ENCODE data around the gene PDLIM7. TPM values are rescaled to one million over a fixed set of nuclear protein-coding genes. Genes with fewer than 3 reads are reported as not detected.

Gene PDLIM7
- total RNA-seq, 1 experiment from 2014 or later, result 400 TPM

DNA sequence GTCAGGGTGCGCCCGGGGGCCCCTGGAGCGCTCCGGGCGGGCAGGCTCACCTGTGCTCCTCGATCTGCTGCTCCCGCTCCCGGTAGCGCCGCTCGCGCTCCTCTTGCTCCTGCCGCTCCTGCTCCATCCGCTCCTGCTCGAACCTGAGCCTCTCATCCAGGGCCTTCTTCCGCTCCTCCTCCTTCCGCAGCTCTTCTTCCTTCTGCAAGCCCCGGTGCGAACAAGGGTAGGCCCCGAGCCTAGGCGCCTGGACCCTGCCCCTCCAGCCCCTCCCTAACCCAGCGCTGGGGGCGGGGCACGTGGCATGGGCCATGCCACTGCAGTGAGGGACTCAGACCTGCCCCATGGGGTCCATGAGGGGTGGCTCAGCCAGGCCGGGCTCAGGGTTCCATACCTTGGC lies 30.5 kb downstream of the PDLIM7 start:
- no peaks in the 10 kb centered on the region for H3K9me3 Mint-ChIP-seq (ENCODE audit: low read depth, unreplicated experiment)
- TF ChIP-seq, protein P1, sequence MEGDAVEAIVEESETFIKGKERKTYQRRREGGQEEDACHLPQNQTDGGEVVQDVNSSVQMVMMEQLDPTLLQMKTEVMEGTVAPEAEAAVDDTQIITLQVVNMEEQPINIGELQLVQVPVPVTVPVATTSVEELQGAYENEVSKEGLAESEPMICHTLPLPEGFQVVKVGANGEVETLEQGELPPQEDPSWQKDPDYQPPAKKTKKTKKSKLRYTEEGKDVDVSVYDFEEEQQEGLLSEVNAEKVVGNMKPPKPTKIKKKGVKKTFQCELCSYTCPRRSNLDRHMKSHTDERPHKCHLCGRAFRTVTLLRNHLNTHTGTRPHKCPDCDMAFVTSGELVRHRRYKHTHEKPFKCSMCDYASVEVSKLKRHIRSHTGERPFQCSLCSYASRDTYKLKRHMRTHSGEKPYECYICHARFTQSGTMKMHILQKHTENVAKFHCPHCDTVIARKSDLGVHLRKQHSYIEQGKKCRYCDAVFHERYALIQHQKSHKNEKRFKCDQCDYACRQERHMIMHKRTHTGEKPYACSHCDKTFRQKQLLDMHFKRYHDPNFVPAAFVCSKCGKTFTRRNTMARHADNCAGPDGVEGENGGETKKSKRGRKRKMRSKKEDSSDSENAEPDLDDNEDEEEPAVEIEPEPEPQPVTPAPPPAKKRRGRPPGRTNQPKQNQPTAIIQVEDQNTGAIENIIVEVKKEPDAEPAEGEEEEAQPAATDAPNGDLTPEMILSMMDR (IDR thresholded peaks at IDR 0.05; ENCODE audit: unreplicated experiment), result no peak
- H3K27ac Mint-ChIP-seq (ENCODE audit: unreplicated experiment), result no peak overlapping the region
- no peaks in the 10 kb centered on the region for H3K27me3 Mint-ChIP-seq (ENCODE audit: unreplicated experiment)
- intact Hi-C loops (cut with micrococcal nuclease; ENCODE audit: unreplicated experiment), result no loop called here
- CTCF ChIA-PET, result interaction anchor here (0.7 kb wide), 1 partner anchor 30 kb away, joined by 4 read pairs; no protein-coding TSS in a partner anchor
- H3K36me3 Mint-ChIP-seq (ENCODE audit: insufficient read depth, unreplicated experiment), result peaks cover 90% of the 10 kb centered on the region
- peaks cover 26% of the 10 kb centered on the region for H3K4me1 Mint-ChIP-seq (ENCODE audit: low read depth, unreplicated experiment)
- DNase-seq, result no peak
- no TSS peak for BruUV-seq (replicated peaks)
- no peak overlapping the region for H3K4me3 Mint-ChIP-seq (ENCODE audit: low read depth, unreplicated experiment)

GRCh38 chr5:177465044-177465443 lies 32.4 kb downstream of the PDLIM7 start:
- H3K27me3 Mint-ChIP-seq (ENCODE audit: unreplicated experiment), result no peaks in the 10 kb centered on the region
- H3K27ac Mint-ChIP-seq (ENCODE audit: unreplicated experiment), result no peak overlapping the region
- no peak overlapping the region for H3K4me3 Mint-ChIP-seq (ENCODE audit: low read depth, unreplicated experiment)
- intact Hi-C loops (cut with micrococcal nuclease; ENCODE audit: unreplicated experiment), result no loop called here
- H3K4me1 Mint-ChIP-seq (ENCODE audit: low read depth, unreplicated experiment), result peaks cover 10% of the 10 kb centered on the region
- H3K9me3 Mint-ChIP-seq (ENCODE audit: low read depth, unreplicated experiment), result no peaks in the 10 kb centered on the region
- CTCF ChIA-PET, result interaction anchor here (0.7 kb wide), 1 partner anchor 39 kb away, joined by 3 read pairs; no protein-coding TSS in a partner anchor
- TF ChIP-seq, protein P1 (IDR thresholded peaks at IDR 0.05; ENCODE audit: unreplicated experiment), result no peak
- peaks cover 88% of the 10 kb centered on the region for H3K36me3 Mint-ChIP-seq (ENCODE audit: insufficient read depth, unreplicated experiment)
- no TSS peak for BruUV-seq (replicated peaks)
- DNase-seq, result no peak

GRCh38 chr5:177462021-177462670 lies 35.3 kb downstream of the PDLIM7 start:
- peaks cover 93% of the 10 kb centered on the region for H3K36me3 Mint-ChIP-seq (ENCODE audit: insufficient read depth, unreplicated experiment)
- no TSS peak for BruUV-seq (replicated peaks)
- DNase-seq, result no peak
- H3K27me3 Mint-ChIP-seq (ENCODE audit: unreplicated experiment), result no peaks in the 10 kb centered on the region
- CTCF ChIA-PET, result no interaction called here
- intact Hi-C loops (cut with micrococcal nuclease; ENCODE audit: unreplicated experiment), result no loop called here
- no peak overlapping the region for H3K4me3 Mint-ChIP-seq (ENCODE audit: low read depth, unreplicated experiment)
- TF ChIP-seq, protein P1 (IDR thresholded peaks at IDR 0.05; ENCODE audit: unreplicated experiment), result no peak
- H3K4me1 Mint-ChIP-seq (ENCODE audit: low read depth, unreplicated experiment), result peaks cover under 1% of the 10 kb centered on the region
- no peaks in the 10 kb centered on the region for H3K9me3 Mint-ChIP-seq (ENCODE audit: low read depth, unreplicated experiment)
- H3K27ac Mint-ChIP-seq (ENCODE audit: unreplicated experiment), result no peak overlapping the region

- Mint-ChIP-seq H3K36me3 (ENCODE audit: insufficient read depth, unreplicated experiment) (peaks cover 94% of the 10 kb centered on the region), H3K9me3 (ENCODE audit: low read depth, unreplicated experiment) (no peaks in the 10 kb centered on the region), H3K27me3 (ENCODE audit: unreplicated experiment) (no peaks in the 10 kb centered on the region), H3K27ac (ENCODE audit: unreplicated experiment) (no peak overlapping the region), H3K4me1 (ENCODE audit: low read depth, unreplicated experiment) (peaks cover 12% of the 10 kb centered on the region), H3K4me3 (ENCODE audit: low read depth, unreplicated experiment) (no peak overlapping the region)
- DNase-seq, result no peak
- CTCF ChIA-PET, result no interaction called here
- intact Hi-C loops (cut with micrococcal nuclease; ENCODE audit: unreplicated experiment), result loop anchor here (10.0 kb wide), 1 partner anchor 345 kb away; no protein-coding TSS in a partner anchor
- no TSS peak for BruUV-seq (replicated peaks)
- TF ChIP-seq, protein P1 (IDR thresholded peaks at IDR 0.05; ENCODE audit: unreplicated experiment), result no peak
Measured at GRCh38 chr5:177459819-177460628, 37.4 kb downstream of the PDLIM7 start.
